HepG2 (cell line): Measurements from ENCODE around the gene ENG. TPM values are rescaled to one million over a fixed set of nuclear protein-coding genes. Genes with fewer than 3 reads are reported as not detected.

Experiments
- ATM ChIP-seq: fragments of 450-650 bp; IDR thresholded peaks from 2 replicates; pipeline ENCODE4 v1.7.1; 2017; ENCODE audit warnings: mild to moderate bottlenecking, borderline replicate concordance
- BRD4 ChIP-seq: sonication (generic); formaldehyde crosslinking; IDR thresholded peaks from 2 replicates; pipeline ENCODE4 v1.4.0; 2020; ENCODE audit warnings: missing genetic modification reagents
- CREB1 ChIP-seq, 2 experiments: fragments of 450-650 bp in 1 of 2; IDR thresholded peaks; 2 replicates each; pipeline ENCODE4 v1.6.1; 2016 to 2017; ENCODE audit warnings: control low read depth in 1 of 2, mild to moderate bottlenecking in 1 of 2, missing compliant biosample characterization in 1 of 2, missing genetic modification characterization in 1 of 2
- HES4 ChIP-seq: sonication (generic); formaldehyde crosslinking; IDR thresholded peaks from 2 replicates; pipeline ENCODE4 v1.9.0; 2021; ENCODE audit warnings: mild to moderate bottlenecking, missing genetic modification reagents, borderline replicate concordance
- HOXA3 ChIP-seq: sonication (generic); formaldehyde crosslinking; IDR thresholded peaks from 2 replicates; pipeline ENCODE4 v1.5.0; 2020; ENCODE audit warnings: missing genetic modification reagents
- HOXA7 ChIP-seq: sonication (generic); formaldehyde crosslinking; IDR thresholded peaks from 2 replicates; pipeline ENCODE4 v1.8.1; 2022; ENCODE audit warnings: mild to moderate bottlenecking, missing genetic modification reagents, moderate library complexity
- IRF1 ChIP-seq: sonication (generic); formaldehyde crosslinking; IDR thresholded peaks from 2 replicates; pipeline ENCODE4 v1.4.0; 2020; ENCODE audit warnings: low read depth, mild to moderate bottlenecking, missing genetic modification reagents
- MTA3 ChIP-seq: sonication (generic); formaldehyde crosslinking; IDR thresholded peaks from 2 replicates; pipeline ENCODE4 v1.4.0; 2020; ENCODE audit warnings: missing genetic modification reagents
- MYC ChIP-seq: sonication (generic); formaldehyde crosslinking; IDR thresholded peaks from 2 replicates; pipeline ENCODE4 v1.9.0; 2021; ENCODE audit warnings: missing genetic modification reagents, borderline replicate concordance
- PAX8 ChIP-seq: sonication (generic); formaldehyde crosslinking; IDR thresholded peaks from 2 replicates; pipeline ENCODE4 v1.8.0; 2022; ENCODE audit warnings: mild to moderate bottlenecking, missing genetic modification reagents, borderline replicate concordance
- PHF5A ChIP-seq: IDR thresholded peaks from one replicate; pipeline ENCODE4 v1.6.1; 2018; ENCODE audit warnings: low read depth, missing genetic modification reagents; ENCODE audit not compliant: unreplicated experiment
- PREB ChIP-seq: sonication (generic); formaldehyde crosslinking; IDR thresholded peaks from 2 replicates; pipeline ENCODE4 v1.4.0; 2020; ENCODE audit warnings: missing genetic modification reagents
- SP140L ChIP-seq: sonication (generic); formaldehyde crosslinking; IDR thresholded peaks from 2 replicates; pipeline ENCODE4 v1.4.0; 2020; ENCODE audit warnings: missing genetic modification reagents, borderline replicate concordance
- THAP8 ChIP-seq: sonication (generic); formaldehyde crosslinking; IDR thresholded peaks from 2 replicates; pipeline ENCODE4 v1.5.1; 2020; ENCODE audit warnings: missing genetic modification reagents, mild to moderate bottlenecking, borderline replicate concordance
- UBTF ChIP-seq: sonication (generic); formaldehyde crosslinking; IDR thresholded peaks from 2 replicates; pipeline ENCODE4 v1.4.0; 2020; ENCODE audit warnings: mild to moderate bottlenecking, missing genetic modification reagents
- XRCC5 ChIP-seq: fragments of 200-400 bp; formaldehyde crosslinking; optimal IDR thresholded peaks from 2 replicates; pipeline ENCODE3; 2017; ENCODE audit warnings: mild to moderate bottlenecking, low read length
- ZBTB44 ChIP-seq: sonication (generic); formaldehyde crosslinking; IDR thresholded peaks from 2 replicates; pipeline ENCODE4 v1.4.0; 2020; ENCODE audit warnings: missing genetic modification reagents
- ZFP1 ChIP-seq: IDR thresholded peaks from 2 replicates; pipeline ENCODE4 v1.6.1; 2016
- ZFP36L2 ChIP-seq: sonication (generic); formaldehyde crosslinking; IDR thresholded peaks from 2 replicates; pipeline ENCODE4 v1.4.0; 2020; ENCODE audit warnings: missing genetic modification reagents
- ZNF205 ChIP-seq: IDR thresholded peaks from 2 replicates; pipeline ENCODE4 v1.6.1; 2018; ENCODE audit warnings: missing biosample characterization, missing genetic modification reagents
- ZNF580 ChIP-seq: IDR thresholded peaks from 2 replicates; pipeline ENCODE4 v1.6.1; 2016; ENCODE audit warnings: low read depth, borderline replicate concordance
- ZNF629 ChIP-seq: sonication (generic); formaldehyde crosslinking; conservative IDR thresholded peaks from 2 replicates; pipeline ENCODE4 v1.5.0; 2020; ENCODE audit warnings: missing genetic modification reagents
- ZNF776 ChIP-seq: sonication (generic); formaldehyde crosslinking; IDR thresholded peaks from 2 replicates; pipeline ENCODE4 v1.4.0; 2020; ENCODE audit warnings: mild to moderate bottlenecking, missing genetic modification reagents
- ZNF879 ChIP-seq: sonication (generic); formaldehyde crosslinking; IDR thresholded peaks from 2 replicates; pipeline ENCODE4 v1.8.1; 2023; ENCODE audit warnings: missing genetic modification reagents
- polyA plus RNA-seq, 8 experiments: library from polyadenylated mRNA; depleted of rRNA in 3 of 8; stranded (reverse) in 7 of 8; unstranded in 1 of 8; fragments of >200 nt; fragmentation: Illumina TruSeq in 4 of 8; extraction: Trizol in 4 of 8; gene quantifications; 2 replicates each; pipeline versions ENCODE4 v1.2.1 to v1.2.3, GENCODE V29; 2011 to 2016; ENCODE audit warnings: low read depth in 4 of 8, missing spikeins in 1 of 8, mixed read lengths in 1 of 8; ENCODE audit not compliant: insufficient read depth in 1 of 8
- total RNA-seq, 5 experiments: library from RNA; depleted of rRNA; stranded (reverse); fragments of >200 nt; fragmentation: Illumina TruSeq; extraction: Trizol; gene quantifications; 2 replicates each; pipeline ENCODE4 v1.2.3, GENCODE V29; 2016; ENCODE audit warnings: low read depth in 1 of 5

ENG gene
- total and polyA plus RNA-seq, 2 of the 13 experiments (the other 11 are each of a cell fraction or from before 2014, with no cell fraction given) = 0.02 to 1.1 TPM

DNA sequence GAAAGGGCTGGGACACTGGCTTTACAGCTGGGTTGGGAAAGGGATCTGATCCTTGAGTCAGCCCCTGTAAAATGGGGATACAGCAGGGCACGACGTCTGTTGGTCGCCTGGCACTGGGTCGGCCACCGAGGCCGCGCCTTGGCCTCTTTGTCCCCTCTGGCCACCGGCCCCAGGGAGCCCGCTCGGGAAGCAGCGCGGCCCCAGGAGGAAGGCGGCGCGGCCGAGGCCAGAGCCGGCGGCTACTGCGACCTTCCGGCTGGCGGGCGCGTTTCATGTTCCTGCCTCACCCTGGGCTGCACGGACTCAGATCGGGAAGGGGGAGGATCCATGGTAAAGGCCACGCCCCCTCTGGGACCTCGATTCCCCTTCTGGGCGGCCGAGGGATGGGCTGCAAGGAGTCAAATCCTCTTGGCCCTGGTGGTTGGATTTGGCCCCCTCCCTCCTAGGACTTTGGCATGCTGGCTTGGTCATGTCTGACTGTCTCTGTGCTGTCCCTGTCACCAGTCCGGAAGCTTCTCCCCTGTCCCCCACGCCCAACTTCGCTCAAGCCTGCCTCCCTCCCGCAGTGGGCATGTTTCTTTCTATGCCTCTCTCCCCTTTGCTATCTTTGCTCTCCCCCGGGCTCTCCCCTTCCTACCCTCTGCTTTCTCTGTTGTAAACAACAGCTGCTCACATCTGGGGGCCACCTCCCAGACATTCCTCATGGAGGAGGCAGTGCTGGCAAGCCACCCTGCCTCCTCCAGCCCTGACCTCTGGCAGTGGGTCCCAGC is 26.0 kb downstream of the ENG start (continued):
- no peak for TF ChIP-seq ZBTB44 (CRISPR knock-in tag)
- no peak for TF ChIP-seq MTA3 (CRISPR knock-in tag)
- TF ChIP-seq UBTF (CRISPR knock-in tag) = peak; percentile 89
- TF ChIP-seq SP140L (CRISPR knock-in tag) = no peak
- peak; percentile 51; the same call in 1 of the 2 replicates for TF ChIP-seq MYC (CRISPR knock-in tag)
- TF ChIP-seq ZNF205 = peak; percentile 50; the same call in 1 of the 2 replicates
- 0 out of 2 replicates have a peak, but pooled peaks have one; percentile 38 for TF ChIP-seq HOXA3 (CRISPR knock-in tag)
- no peak for TF ChIP-seq CREB1 (IDR thresholded peaks at IDR 0.05)
- no peak for TF ChIP-seq CREB1 (CRISPR knock-in tag; IDR thresholded peaks at IDR 0.05)
- no peak for TF ChIP-seq HOXA7
- no peak; the same call in none of the 2 replicates for TF ChIP-seq ZNF629 (CRISPR knock-in tag)
- no peak for TF ChIP-seq IRF1 (CRISPR knock-in tag)
- no peak for TF ChIP-seq HES4 (CRISPR knock-in tag)
- TF ChIP-seq BRD4 (CRISPR knock-in tag) = no peak
- no peak for TF ChIP-seq ZNF776 (CRISPR knock-in tag)
- peak; percentile 86 for TF ChIP-seq XRCC5
- TF ChIP-seq ATM = no peak
- no peak for TF ChIP-seq PREB (CRISPR knock-in tag)
- peak; percentile 49 for TF ChIP-seq PHF5A (CRISPR knock-in tag)
- no peak for TF ChIP-seq THAP8 (CRISPR knock-in tag)
- TF ChIP-seq ZFP1 (CRISPR knock-in tag) = no peak
- no peak for TF ChIP-seq PAX8 (CRISPR knock-in tag)
- TF ChIP-seq ZNF879 (CRISPR knock-in tag) = no peak
- TF ChIP-seq ZFP36L2 (CRISPR knock-in tag) = no peak
- TF ChIP-seq ZNF580 (CRISPR knock-in tag) = no peak; the same call in 1 of the 2 replicates
